ENCODE results near the gene MT1M.

The MT1M gene

GRCh38 chr16:56675685-56676210, 43.3 kb downstream of the MT1M start:
- no peak for DNase-seq (ENCODE audit: extremely low read depth, low read depth)

GRCh38 chr16:56677474-56677873, 45.0 kb downstream of the MT1M start:
- no peak for TF ChIP-seq CTCF (IDR thresholded peaks at IDR 0.05; ENCODE audit: low read depth, low read length)
- DNase-seq (ENCODE audit: extremely low read depth, low read depth): no peak

More at GRCh38 chr16:56675685-56676210, 43.3 kb downstream of the MT1M start:
- no peak for TF ChIP-seq CTCF (IDR thresholded peaks at IDR 0.05; ENCODE audit: low read depth, low read length)

GRCh38 chr16:56679078-56679730, 46.7 kb downstream of the MT1M start:
- no peak for TF ChIP-seq CTCF (IDR thresholded peaks at IDR 0.05; ENCODE audit: low read depth, low read length)
- no peak for DNase-seq (ENCODE audit: extremely low read depth, low read depth)

- no peak for TF ChIP-seq CTCF (IDR thresholded peaks at IDR 0.05; ENCODE audit: low read depth, low read length)
- no peak for DNase-seq (ENCODE audit: extremely low read depth, low read depth)
Measured at GRCh38 chr16:56679818-56680217, 47.4 kb downstream of the MT1M start.

GRCh38 chr16:56681939-56682702, 49.7 kb downstream of the MT1M start, which contains the start of gene MT1X:
MT1X (plus strand) TSS chr16:56682470; CDS start chr16:56682541, 71 bp downstream.
- no peak for TF ChIP-seq CTCF (IDR thresholded peaks at IDR 0.05; ENCODE audit: low read depth, low read length)
- peak; percentile 63 for DNase-seq (ENCODE audit: extremely low read depth, low read depth)

GRCh38 chr16:56682703-56683397, 50.4 kb downstream of the MT1M start:
- no peak for DNase-seq (ENCODE audit: extremely low read depth, low read depth)
- no peak for TF ChIP-seq CTCF (IDR thresholded peaks at IDR 0.05; ENCODE audit: low read depth, low read length)

Data from AG09319 (cell line).